ENCODE measurements around the gene TRMT11.

GRCh38 chr6:126030045-126030444 lies 43.7 kb downstream of the TRMT11 start:
- TF ChIP-seq CTCF (optimal IDR thresholded peaks at IDR 0.05 in 1 of 3, IDR thresholded peaks at IDR 0.05 in 1 of 3, conservative IDR thresholded peaks at IDR 0.05 in 1 of 3; ENCODE audit: extremely low read depth in 1 of 3, insufficient read depth in 2 of 3, low read length in 3 of 3) (no peak), EZH2 (IDR thresholded peaks at IDR 0.05; ENCODE audit: low read length) (no peak)
